ENCODE results near the gene FRMD5. TPM values are rescaled to one million over a fixed set of nuclear protein-coding genes. Genes with fewer than 3 reads are reported as not detected.
A peak's percentile ranks its signal among the peaks of the same experiment; 100 is the strongest.

Gene FRMD5
- total RNA-seq, 1 donor from 2014 or later = 7.8 TPM

DNA sequence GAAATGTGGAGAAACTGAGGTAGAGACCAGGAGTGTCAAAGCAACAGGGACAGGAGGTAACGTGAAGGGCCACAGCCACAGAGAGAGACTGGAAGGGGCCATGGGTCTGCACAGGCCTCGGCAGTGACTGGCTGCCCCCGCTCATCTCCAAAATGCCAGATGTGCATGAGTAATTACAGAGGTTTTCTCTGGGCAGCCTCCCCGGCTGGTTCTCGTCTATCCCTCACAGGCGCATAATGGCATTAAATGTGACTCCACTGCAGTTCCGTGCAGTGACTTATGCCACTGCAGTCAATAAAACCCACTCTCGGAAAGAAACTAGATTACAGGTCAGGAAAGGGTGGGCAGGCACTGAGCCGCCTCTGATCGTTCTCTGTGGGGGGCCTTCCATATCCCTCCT lies 293.6 kb downstream of the FRMD5 start:
- no peaks in the 10 kb centered on the region for H3K9me3 Mint-ChIP-seq (ENCODE audit: low read depth)
- peaks cover 3% of the 10 kb centered on the region for H3K36me3 Mint-ChIP-seq (ENCODE audit: insufficient read depth)
- no peak overlapping the region for H3K27ac Mint-ChIP-seq
- no peak overlapping the region for H3K4me3 Mint-ChIP-seq (ENCODE audit: low read depth)
- TF ChIP-seq, protein P1, sequence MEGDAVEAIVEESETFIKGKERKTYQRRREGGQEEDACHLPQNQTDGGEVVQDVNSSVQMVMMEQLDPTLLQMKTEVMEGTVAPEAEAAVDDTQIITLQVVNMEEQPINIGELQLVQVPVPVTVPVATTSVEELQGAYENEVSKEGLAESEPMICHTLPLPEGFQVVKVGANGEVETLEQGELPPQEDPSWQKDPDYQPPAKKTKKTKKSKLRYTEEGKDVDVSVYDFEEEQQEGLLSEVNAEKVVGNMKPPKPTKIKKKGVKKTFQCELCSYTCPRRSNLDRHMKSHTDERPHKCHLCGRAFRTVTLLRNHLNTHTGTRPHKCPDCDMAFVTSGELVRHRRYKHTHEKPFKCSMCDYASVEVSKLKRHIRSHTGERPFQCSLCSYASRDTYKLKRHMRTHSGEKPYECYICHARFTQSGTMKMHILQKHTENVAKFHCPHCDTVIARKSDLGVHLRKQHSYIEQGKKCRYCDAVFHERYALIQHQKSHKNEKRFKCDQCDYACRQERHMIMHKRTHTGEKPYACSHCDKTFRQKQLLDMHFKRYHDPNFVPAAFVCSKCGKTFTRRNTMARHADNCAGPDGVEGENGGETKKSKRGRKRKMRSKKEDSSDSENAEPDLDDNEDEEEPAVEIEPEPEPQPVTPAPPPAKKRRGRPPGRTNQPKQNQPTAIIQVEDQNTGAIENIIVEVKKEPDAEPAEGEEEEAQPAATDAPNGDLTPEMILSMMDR (IDR thresholded peaks at IDR 0.05; ENCODE audit: unreplicated experiment) = no peak
- DNase-seq (ENCODE audit: low spot score, unreplicated experiment) = no peak
- H3K4me1 Mint-ChIP-seq (ENCODE audit: low read depth) = peaks cover 6% of the 10 kb centered on the region
- no peaks in the 10 kb centered on the region for H3K27me3 Mint-ChIP-seq

GRCh38 chr15:43900996-43901395 lies 294.1 kb downstream of the FRMD5 start:
- Mint-ChIP-seq H3K36me3 (ENCODE audit: insufficient read depth) (peaks cover 3% of the 10 kb centered on the region), H3K4me1 (ENCODE audit: low read depth) (peaks cover 6% of the 10 kb centered on the region), H3K9me3 (ENCODE audit: low read depth) (no peaks in the 10 kb centered on the region), H3K27ac (no peak overlapping the region), H3K27me3 (no peaks in the 10 kb centered on the region), H3K4me3 (ENCODE audit: low read depth) (no peak overlapping the region)
- DNase-seq (ENCODE audit: low spot score, unreplicated experiment) = no peak
- TF ChIP-seq, protein P1 (IDR thresholded peaks at IDR 0.05; ENCODE audit: unreplicated experiment) = no peak

DNA sequence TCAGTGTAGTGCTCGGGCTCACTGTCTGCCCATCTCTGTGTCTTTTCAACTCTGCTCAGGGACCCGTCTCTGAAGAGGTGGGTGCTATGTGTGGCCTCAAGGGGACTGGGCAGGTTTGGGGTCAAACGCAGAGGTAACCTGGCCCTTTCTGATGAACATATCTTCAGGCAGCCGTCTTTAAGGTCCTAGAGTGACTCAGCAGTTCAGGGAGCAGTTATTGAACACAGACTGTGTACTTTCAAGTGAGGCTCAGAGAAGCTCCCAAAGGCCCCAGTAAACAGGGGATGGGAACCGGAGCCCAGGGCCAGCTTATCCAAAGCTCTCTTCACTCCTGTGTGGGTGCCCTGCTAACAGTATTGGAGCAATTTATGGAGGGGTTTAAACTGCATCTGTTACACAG lies 295.1 kb downstream of the FRMD5 start:
- Mint-ChIP-seq H3K36me3 (ENCODE audit: insufficient read depth) (peaks cover 3% of the 10 kb centered on the region), H3K27me3 (no peaks in the 10 kb centered on the region)

GRCh38 chr15:43898891-43899290 lies 296.2 kb downstream of the FRMD5 start:
- no peaks in the 10 kb centered on the region for H3K9me3 Mint-ChIP-seq (ENCODE audit: low read depth)
- no peak overlapping the region for H3K4me3 Mint-ChIP-seq (ENCODE audit: low read depth)
- no peak overlapping the region for H3K27ac Mint-ChIP-seq
- H3K27me3 Mint-ChIP-seq = no peaks in the 10 kb centered on the region
- H3K36me3 Mint-ChIP-seq (ENCODE audit: insufficient read depth) = peaks cover 3% of the 10 kb centered on the region
- H3K4me1 Mint-ChIP-seq (ENCODE audit: low read depth) = peaks cover 6% of the 10 kb centered on the region
- DNase-seq (ENCODE audit: low spot score, unreplicated experiment) = no peak
- TF ChIP-seq, protein P1 (IDR thresholded peaks at IDR 0.05; ENCODE audit: unreplicated experiment) = no peak

More for the DNA sequence above, 295.1 kb downstream of the FRMD5 start:
- H3K9me3 Mint-ChIP-seq (ENCODE audit: low read depth) = no peaks in the 10 kb centered on the region
- no peak for DNase-seq (ENCODE audit: low spot score, unreplicated experiment)
- H3K27ac Mint-ChIP-seq = peak overlapping the region; percentile 89
- H3K4me1 Mint-ChIP-seq (ENCODE audit: low read depth) = peaks cover 6% of the 10 kb centered on the region
- no peak overlapping the region for H3K4me3 Mint-ChIP-seq (ENCODE audit: low read depth)
- TF ChIP-seq, protein P1 (IDR thresholded peaks at IDR 0.05; ENCODE audit: unreplicated experiment) = no peak

DNA sequence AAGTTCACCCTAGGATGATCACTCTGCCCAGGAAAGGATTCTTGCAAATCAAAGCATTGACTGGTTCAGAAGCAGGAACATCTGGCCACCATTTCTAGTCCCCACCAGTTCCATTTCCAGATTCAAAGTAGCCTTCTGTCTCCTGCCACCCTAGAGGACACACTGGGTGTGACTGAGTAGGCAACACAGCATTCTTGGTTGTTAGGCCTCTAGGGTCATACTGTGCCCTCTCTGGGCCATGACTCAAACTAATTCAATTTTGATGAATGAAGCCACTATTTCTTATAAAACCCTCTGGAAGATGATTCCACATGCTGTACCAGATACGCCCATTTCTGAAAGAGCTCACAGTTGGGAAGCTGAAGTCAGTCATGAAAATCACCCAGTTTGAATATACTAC lies 298.5 kb downstream of the FRMD5 start:
- no peak overlapping the region for H3K27ac Mint-ChIP-seq
- no peak overlapping the region for H3K4me3 Mint-ChIP-seq (ENCODE audit: low read depth)
- H3K36me3 Mint-ChIP-seq (ENCODE audit: insufficient read depth) = peaks cover 3% of the 10 kb centered on the region
- no peak for DNase-seq (ENCODE audit: low spot score, unreplicated experiment)
- peaks cover 5% of the 10 kb centered on the region for H3K4me1 Mint-ChIP-seq (ENCODE audit: low read depth)
- TF ChIP-seq, protein P1 (IDR thresholded peaks at IDR 0.05; ENCODE audit: unreplicated experiment) = no peak
- H3K9me3 Mint-ChIP-seq (ENCODE audit: low read depth) = no peaks in the 10 kb centered on the region
- H3K27me3 Mint-ChIP-seq = no peaks in the 10 kb centered on the region
